Epithelial cell of proximal tubule (primary cell): ENCODE results near the gene DMXL1. TPM values are rescaled to one million over a fixed set of nuclear protein-coding genes. Genes with fewer than 3 reads are reported as not detected.

Experiments used
- DNase-seq: peaks from one replicate; pipeline ENCODE4 v3.0.0-alpha.2; 2011; ENCODE audit warnings: low read depth
- H3K4me3 ChIP-seq: 2 replicates; pipeline ENCODE4 v1.5.1; 2011; ENCODE audit warnings: low read depth, mild to moderate bottlenecking, low read length
- total RNA-seq: library from RNA; depleted of rRNA; stranded (reverse); fragments of >200 nt; gene quantifications from 2 replicates; pipeline ENCODE4 v1.2.3, GENCODE V29; 2015
- TF ChIP-seq, protein P1 (sequence below): conservative IDR thresholded peaks from 2 replicates; pipeline ENCODE4 v1.5.1; 2012; ENCODE audit warnings: low read depth, mild to moderate bottlenecking, low read length

The DMXL1 gene
- total RNA-seq, 1 donor from 2014 or later: 11.9 TPM

DNA sequence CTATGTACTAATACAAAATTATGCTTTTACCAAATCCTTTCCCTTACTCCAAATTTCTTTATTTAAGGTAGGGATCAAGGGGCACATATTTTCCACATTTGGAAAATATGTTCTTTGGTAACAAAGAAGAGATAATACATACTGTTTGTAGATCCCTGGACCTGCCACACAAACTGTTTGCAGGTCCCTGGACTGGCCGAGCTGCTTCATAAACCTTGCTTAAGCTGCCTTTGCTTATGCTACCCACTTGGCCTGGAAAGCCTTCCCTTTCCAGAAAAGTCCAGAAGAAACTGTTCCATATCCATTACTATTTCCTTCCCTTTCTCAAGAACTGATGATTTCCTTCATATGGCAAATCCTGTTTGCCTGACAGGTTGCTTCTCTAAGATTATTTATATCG lies 22.6 kb upstream of the DMXL1 start:
- H3K4me3 ChIP-seq: no peak overlapping the region
- TF ChIP-seq, protein P1, sequence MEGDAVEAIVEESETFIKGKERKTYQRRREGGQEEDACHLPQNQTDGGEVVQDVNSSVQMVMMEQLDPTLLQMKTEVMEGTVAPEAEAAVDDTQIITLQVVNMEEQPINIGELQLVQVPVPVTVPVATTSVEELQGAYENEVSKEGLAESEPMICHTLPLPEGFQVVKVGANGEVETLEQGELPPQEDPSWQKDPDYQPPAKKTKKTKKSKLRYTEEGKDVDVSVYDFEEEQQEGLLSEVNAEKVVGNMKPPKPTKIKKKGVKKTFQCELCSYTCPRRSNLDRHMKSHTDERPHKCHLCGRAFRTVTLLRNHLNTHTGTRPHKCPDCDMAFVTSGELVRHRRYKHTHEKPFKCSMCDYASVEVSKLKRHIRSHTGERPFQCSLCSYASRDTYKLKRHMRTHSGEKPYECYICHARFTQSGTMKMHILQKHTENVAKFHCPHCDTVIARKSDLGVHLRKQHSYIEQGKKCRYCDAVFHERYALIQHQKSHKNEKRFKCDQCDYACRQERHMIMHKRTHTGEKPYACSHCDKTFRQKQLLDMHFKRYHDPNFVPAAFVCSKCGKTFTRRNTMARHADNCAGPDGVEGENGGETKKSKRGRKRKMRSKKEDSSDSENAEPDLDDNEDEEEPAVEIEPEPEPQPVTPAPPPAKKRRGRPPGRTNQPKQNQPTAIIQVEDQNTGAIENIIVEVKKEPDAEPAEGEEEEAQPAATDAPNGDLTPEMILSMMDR: no peak
- DNase-seq: no peak

DNA sequence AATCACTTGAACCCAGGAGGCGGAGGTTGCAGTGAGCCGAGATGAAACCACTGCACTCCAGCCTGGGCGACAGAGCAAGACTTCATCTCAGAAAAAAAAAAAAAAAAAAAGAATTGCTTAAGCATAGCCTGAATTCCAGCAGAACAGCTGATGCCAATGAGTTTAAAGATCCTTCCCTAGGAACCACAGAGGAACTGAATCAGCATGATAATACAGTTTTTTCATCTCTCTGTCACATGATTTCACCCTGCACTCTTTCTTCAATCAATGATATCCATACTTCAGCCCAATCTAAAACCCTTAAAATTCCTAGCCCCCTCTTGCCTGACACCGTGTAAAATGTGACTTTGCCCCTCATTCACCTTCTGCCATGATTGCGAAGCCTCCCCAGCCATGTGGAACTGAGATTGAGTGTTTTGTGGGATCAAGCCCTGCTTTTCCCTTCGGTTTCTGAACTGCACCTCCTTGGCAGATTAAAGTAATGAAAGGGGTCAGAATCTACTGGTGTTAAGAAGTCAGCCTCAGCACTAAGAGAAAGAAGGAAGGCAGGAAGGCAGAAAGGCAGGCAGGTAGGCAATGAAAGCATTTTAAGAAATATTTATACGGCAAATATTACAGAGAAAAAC lies 20.9 kb upstream of the DMXL1 start:
- no peak overlapping the region for H3K4me3 ChIP-seq
- TF ChIP-seq, protein P1: no peak
- DNase-seq: peak; percentile 58

DNA sequence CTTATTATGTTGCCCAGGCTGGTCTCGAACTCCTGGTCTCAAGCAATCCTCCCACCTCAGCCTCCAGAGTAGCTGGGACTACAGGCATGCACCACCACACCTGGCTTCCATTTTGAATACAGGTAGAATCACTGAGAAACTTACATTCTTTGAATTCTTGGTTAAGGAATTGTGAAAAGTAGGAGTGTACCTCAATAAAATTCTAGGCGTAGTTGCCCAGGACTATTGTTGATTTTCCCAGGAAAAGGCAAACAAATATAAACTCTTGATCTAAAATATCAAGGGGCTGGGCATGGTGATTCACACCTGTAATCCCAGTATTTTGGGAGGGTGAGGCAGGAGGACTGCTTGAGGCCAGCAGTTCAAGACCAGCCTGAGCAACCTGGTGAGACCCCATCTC lies 16.8 kb upstream of the DMXL1 start:
- TF ChIP-seq, protein P1: no peak
- DNase-seq: no peak
- H3K4me3 ChIP-seq: no peak overlapping the region

DNA sequence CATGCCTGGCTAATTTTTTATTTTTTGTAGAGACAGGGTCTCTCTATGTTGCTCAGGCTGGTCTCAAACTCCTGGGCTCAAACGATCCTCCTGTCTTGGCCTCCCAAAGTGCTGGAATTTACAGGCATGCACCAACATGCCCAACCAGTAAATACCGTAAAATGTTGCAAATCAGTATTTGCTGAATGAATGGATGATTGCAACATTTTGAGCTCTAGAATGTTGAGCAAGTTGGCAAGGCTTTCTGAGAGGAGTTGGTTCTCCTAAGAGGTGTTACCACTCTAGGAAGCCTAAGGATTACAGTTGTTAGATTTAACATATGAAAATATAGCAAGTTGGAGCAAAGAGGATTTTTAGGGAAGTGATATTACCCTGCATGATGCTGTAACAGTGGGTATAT lies 15.6 kb upstream of the DMXL1 start:
- no peak for DNase-seq
- H3K4me3 ChIP-seq: no peak overlapping the region
- TF ChIP-seq, protein P1: no peak

DNA sequence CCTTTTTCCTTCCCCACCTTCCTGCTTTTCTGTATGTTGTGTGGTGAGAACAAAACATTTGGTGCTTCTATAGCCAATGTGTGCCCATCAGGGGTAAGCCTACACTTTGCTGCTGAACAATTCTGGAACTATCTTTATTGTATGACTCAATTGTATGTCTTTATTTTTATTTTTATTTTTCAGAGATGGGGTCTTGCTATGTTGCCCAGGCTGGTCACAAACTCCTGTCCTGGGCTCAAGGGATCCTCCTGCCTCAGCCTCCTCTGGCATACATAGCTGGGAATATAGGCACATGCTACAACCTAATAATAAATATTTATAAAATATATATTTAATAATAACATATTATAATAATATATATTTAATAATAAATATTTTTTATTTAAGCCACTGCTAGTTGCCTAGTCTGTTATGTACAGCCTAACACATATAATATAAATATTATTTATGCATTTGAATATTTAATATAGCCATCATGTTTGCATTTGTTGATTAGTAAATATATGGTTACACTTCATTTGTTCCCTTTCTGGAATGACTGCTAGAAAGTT lies 11.8 kb upstream of the DMXL1 start:
- no peak overlapping the region for H3K4me3 ChIP-seq
- TF ChIP-seq, protein P1: no peak

DNA sequence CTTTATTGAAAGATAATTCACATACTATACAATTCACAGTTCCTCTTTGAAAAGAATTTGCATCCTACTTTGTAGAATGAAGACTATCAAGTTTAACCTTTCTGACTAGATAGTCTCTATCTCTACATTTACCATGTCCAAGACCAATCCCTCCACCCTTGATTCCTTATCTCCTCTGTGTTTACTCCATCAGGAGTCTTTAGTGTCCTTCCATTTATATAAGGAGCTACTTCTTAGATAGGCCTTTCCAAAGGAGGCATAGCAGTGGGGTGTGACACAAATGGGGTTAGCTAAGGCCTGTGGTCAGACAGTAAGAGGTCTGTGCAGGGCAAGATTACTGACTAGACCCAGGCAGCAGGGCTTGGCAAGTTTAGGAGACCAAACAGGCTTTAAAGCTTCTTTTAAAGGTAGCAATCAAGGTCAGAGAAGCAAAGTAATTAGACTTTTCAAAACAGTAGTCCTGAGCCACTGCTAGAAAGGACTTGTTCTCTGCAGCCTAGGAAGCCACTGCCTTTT lies 11.1 kb upstream of the DMXL1 start:
- H3K4me3 ChIP-seq: no peak overlapping the region
- TF ChIP-seq, protein P1: no peak
- no peak for DNase-seq

More for the DNA sequence above, 11.8 kb upstream of the DMXL1 start:
- no peak for DNase-seq
